ENCODE data around the gene PADI2.

Gene PADI2

DNA sequence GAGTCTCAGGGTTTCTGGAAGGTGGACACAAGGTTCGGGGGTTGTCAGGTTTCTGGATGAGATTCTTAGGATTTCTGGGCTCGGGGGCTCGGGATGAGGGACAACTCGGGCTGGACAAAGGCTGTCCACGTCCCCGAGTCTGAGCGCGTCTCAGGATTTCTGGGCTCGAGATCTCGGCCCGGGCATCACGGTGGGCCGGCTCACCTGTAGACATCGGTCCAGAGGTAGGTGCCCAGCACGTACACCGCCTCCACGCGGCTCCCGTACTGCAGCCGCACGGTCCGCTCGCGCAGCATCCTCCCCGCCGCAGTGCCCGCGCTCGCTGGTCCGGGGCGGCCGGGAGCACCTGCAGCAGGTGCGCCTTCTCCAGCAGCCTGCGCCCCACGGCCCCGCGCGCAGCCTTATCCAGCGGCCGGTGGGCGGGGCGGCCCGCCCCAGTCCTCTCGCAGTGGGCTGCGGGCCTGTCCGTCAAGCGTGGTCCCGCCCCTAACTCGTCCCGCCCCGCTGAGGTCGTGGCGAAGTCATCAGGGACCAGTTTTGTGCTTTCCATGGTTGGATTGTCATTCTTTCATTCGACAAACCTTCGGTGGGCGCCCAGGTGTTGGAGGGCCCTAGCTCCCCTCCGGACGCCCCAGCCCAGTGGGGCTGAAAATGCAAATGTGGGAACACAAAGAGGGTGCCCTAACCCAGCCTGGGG, at the start of gene PADI2:
Gene PADI2 (minus strand): TSS at position 376 of the 697 bp plus-strand sequence. CDS start 80 bp downstream, at position 296.
- peak; percentile 94 for DNase-seq (ENCODE audit: low spot score)

DNA sequence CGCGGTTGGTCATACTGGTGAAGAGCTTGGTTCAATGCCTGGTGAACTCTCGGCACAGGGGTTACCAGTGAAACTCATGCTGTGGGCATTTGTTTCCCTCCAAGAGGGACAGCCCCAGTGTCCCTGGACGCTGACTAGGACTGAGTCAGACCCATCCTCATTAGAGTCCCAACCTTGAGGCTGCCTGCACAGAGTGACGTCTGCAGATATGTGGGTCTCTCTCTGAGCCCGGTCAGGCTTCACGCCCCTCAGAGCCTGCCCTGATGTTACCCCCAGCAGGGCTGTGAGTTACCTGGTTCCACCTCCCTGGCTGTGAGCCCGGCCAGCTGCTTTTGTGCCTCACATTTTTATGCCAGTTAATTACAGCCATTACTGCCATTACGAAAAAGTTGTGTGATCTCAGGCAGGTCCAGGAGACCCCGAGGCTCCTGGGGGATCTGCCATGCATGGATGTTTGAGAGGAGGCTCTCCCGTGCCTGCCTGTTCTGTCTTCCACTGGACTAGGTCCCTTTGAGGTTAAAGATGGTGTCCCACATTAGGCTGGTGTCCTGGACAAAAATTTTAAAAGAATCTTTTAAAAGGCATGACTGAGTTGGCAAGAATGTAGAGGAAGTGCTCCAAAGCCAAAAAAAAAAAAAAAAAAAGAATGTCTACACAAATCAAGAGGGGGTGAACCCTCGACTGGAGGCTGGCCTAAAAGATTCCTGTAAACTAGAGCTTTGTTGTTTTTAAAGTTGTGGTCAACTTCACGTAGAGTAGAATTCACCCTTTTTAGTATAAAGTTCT, 49.0 kb upstream of the PADI2 start:
- DNase-seq (ENCODE audit: low spot score), result no peak

DNA sequence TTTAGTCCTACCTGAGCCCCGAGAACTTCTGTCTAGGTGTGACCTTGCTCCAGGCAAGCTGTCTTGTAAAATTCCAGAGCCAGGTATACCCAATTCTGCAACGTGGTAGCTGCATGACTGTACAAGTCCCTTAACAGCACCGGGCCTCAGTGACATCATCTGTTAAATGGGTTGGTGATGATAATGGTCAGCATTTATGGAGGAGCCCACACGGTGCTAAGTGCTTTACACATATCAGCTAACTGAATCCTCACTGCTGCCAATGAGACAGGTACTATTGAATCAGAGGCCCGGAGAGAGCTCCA, 48.5 kb upstream of the PADI2 start:
- no peak for DNase-seq (ENCODE audit: low spot score)

DNA sequence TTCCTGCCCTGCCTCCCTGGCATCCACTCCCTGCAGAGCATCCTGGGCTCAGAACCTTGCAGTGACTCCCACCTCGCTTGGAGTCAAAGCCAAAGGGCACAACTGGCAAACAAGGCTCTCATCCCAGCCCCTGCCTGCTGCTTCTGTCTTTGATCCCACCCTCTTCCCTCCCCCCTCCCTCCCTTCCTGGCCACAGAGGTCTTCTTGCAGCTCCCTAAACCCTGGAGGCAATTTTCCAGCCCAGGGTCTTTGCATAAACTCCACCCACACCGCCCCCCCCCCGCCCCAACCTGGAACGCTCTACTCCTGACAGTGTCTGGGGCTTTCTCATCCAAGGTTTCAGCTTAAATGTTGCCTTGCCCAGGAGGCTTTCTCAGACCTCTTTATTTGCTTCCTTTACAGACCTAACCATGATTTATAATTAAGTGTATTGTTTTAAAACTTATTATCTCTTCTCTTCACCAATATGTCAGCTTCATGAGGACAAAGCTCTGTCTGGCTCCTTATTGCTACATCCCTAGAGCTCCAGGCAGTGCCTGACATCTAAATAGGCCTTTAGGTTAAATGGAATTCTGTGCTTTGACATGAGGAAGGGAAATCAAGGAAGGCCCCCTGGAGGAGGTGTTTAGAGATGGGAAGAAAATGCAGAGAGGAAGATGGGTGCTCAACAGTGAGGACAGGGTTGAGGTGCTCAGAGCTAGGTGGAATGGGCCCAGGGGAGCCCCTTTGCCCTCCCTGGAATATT, 48.0 kb upstream of the PADI2 start:
- DNase-seq (ENCODE audit: low spot score), result no peak

- no peak for DNase-seq (ENCODE audit: low spot score)
Observed at GRCh38 chr1:17165823-17166222, 46.6 kb upstream of the PADI2 start.

GRCh38 chr1:17163789-17164666, 44.8 kb upstream of the PADI2 start:
- DNase-seq (ENCODE audit: low spot score), result no peak

DNA sequence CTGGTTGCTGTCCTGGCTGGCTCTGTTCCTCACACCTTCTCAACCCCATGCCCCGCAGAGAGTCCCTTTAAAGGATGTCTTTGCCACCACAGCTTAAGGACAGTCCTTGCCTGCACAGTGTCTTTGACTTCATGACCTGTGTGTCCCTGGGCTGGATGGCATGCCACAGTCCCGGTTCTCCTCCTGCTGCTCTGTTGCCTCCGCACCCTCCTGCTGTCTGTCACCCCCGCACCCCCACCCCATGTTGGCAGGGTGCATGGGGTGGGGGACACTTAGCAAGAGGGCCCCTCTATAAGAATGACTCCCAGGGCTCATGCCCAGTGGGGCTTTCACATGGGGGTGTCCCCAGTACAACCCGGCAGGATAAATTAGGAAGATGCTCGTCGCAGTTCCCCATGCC, 44.1 kb upstream of the PADI2 start:
- no peak for DNase-seq (ENCODE audit: low spot score)

- DNase-seq (ENCODE audit: low spot score), result no peak
Observed at GRCh38 chr1:17162941-17163340, 43.7 kb upstream of the PADI2 start.

- DNase-seq (ENCODE audit: low spot score), result no peak
Observed at GRCh38 chr1:17161926-17162800, 42.9 kb upstream of the PADI2 start.

GRCh38 chr1:17161137-17161740, 42.0 kb upstream of the PADI2 start:
- DNase-seq (ENCODE audit: low spot score), result no peak

- no peak for DNase-seq (ENCODE audit: low spot score)
Observed at GRCh38 chr1:17158961-17159360, 39.7 kb upstream of the PADI2 start.

- DNase-seq (ENCODE audit: low spot score), result no peak
Observed at GRCh38 chr1:17156108-17156507, 36.9 kb upstream of the PADI2 start.

DNA sequence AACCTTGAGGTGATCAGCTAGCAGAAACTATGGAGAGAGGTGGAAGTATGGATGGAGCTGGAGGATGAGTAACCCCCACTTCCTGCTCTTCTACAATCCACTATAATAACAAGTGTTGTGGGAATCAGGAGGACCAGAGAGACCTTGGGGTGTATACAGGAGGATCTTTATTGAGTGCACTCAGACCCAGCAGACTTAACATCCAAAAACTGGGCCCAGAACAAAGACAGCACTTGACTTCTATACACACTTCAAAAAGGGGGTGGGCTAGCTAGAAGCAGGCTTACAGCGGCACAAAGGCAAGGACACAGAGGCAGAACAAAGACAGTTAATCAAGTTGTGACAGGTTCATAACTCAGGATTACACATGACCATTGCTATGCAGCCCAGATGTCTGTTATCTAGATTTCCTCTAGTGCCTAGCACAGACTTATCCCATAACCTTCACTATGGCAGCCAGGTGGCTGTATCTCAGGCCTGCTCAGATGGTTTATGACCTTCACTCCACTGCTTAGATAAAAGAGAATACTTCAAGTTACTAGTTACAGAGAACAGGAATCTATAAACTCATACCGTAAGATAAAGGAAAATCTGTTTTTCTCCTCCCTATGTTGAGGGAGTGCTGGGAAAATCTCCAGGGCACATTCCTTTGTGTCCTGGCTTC, 36.1 kb upstream of the PADI2 start:
- no peak for DNase-seq (ENCODE audit: low spot score)

DNA sequence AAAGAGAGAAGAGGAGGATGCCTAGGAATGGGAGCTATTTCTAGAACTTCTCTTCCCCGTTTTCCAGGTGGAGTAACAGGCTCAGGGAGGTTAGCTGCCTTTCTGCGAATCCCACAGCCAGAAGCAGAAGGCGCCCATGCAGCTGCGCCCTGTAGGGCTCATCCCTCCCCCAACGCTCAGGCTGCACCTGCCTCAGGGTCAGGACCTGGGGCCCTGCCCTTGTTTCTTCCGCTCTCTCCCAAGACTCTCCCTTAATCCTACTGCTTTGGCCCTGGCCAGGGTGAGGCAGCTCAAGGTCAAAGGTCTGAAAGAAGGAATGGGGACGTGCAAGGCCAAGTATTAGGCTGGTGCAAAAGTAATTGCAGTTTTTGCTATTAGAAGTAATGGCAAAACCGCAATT, 30.5 kb upstream of the PADI2 start:
- no peak for DNase-seq (ENCODE audit: low spot score)

DNA sequence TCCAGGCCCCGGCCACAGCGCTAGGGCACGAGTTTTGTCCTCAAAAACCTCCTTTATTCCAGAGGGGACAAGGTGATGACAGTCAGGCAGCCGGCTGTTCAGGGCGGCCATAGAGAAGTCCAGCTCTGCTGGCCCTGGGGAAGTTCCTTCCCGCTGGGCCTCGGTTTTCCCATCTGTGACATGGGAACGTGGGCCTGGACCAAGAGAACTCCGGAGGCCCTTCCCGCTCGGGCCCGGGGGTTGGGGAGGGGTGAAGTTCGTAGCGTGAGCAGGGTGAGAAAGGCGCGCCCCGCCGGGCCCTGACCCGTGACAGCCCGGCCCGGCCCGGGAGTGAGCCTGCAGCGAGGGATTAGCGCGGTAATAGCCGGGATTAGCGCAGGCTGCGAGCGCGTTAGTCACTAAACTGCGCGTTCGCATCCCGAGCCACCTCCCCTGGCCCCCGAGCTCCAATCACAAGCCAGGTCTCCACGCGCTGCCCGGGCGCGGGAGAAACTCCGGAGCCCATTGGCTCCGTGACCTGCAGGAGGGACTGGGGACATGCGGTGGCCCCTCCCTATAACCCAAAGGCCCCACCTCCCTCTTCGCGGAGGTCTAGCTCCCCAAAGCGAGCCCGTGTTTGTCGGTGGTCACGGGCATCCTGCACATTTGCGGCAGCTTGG, 29.8 kb upstream of the PADI2 start:
- DNase-seq (ENCODE audit: low spot score), result no peak

DNA sequence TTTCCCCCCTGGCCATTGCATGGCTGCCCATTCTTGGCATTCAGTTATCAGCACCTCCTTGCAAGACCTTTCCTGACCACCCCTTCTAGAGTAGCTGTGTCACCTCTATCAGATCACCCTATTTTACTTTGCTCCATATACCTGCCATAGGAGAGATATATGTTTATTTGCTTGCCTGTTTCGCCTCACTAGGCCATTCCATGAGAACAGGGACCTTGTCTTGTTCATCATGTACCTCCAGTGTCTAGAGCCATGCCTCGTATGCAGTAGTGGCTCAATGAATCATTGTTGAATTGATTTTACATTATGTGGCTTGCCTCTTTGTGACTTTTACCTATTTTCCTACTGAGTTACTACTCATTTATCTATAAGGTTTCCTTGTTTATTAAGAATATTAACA, 26.4 kb upstream of the PADI2 start:
- DNase-seq (ENCODE audit: low spot score), result no peak

- DNase-seq (ENCODE audit: low spot score), result no peak
Observed at GRCh38 chr1:17143760-17144159, 24.5 kb upstream of the PADI2 start.

- peak; percentile 66 for DNase-seq (ENCODE audit: low spot score)
Observed at GRCh38 chr1:17141441-17142197, 22.4 kb upstream of the PADI2 start.

DNA sequence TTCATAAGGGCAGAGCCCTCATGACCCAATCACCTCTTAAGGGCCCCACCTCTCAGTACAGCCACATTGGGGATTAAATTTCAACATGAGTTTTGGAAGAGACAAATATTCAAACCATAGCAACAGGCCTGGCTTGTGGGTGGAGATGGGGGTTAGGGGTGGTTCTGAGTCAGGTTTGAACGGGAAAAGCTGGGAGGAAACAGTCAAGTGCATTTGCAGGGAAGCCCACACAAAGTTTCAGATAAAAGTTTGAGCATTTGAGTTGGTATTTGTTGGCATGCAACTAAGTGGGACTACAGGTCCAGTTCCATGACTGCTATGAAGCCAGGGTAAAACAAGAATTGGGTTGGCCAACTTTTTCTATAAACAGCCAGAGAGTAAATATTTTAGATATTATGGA, 21.0 kb upstream of the PADI2 start:
- DNase-seq (ENCODE audit: low spot score), result no peak

Data from germinal center (tissue), 1 donor.